ENCODE results near the gene PLEKHJ1.

PLEKHJ1 gene

DNA sequence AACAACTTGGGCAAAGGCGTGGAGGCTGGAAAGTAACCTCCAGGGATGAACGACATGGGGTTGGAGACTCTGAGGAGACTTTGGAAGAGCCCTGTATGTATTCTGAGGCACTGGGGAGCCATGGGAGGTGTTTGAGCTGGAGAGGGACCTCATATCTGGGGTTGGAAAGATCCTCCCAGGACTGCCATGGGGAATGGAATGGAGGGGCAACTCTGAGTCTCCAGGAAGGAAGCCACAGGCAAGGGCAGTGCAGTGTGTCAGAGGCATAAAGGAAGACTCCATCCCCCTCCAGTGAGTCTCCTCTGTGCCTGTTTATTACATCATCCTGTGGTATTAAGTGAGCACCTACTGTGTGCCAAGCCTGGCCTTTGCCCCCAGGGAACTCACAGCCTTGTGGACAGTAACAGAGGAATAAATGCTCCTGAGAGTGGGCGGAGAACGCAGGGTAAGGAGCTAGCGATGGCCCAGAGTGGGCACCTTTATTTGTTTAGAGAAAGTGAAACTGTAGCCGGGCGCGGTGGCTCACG is 38.1 kb upstream of the PLEKHJ1 start:
- no peak for FAIRE-seq

GRCh38 chr19:2273356-2274184 is 37.4 kb upstream of the PLEKHJ1 start:
- TF ChIP-seq POLR2A (IDR thresholded peaks at IDR 0.05; ENCODE audit: low read depth, low read length) = no peak
- DNase-seq (ENCODE audit: insufficient read length, low spot score) (peak; percentile 95), FAIRE-seq (no peak)

More for the DNA sequence above, 38.1 kb upstream of the PLEKHJ1 start:
- TF ChIP-seq POLR2A (IDR thresholded peaks at IDR 0.05; ENCODE audit: low read depth, low read length) = no peak
- DNase-seq (ENCODE audit: insufficient read length, low spot score) = no peak

GRCh38 chr19:2271234-2272103 is 35.3 kb upstream of the PLEKHJ1 start:
- FAIRE-seq (no peak), DNase-seq (ENCODE audit: insufficient read length, low spot score) (no peak)
- no peak for TF ChIP-seq POLR2A (IDR thresholded peaks at IDR 0.05; ENCODE audit: low read depth, low read length)

DNA sequence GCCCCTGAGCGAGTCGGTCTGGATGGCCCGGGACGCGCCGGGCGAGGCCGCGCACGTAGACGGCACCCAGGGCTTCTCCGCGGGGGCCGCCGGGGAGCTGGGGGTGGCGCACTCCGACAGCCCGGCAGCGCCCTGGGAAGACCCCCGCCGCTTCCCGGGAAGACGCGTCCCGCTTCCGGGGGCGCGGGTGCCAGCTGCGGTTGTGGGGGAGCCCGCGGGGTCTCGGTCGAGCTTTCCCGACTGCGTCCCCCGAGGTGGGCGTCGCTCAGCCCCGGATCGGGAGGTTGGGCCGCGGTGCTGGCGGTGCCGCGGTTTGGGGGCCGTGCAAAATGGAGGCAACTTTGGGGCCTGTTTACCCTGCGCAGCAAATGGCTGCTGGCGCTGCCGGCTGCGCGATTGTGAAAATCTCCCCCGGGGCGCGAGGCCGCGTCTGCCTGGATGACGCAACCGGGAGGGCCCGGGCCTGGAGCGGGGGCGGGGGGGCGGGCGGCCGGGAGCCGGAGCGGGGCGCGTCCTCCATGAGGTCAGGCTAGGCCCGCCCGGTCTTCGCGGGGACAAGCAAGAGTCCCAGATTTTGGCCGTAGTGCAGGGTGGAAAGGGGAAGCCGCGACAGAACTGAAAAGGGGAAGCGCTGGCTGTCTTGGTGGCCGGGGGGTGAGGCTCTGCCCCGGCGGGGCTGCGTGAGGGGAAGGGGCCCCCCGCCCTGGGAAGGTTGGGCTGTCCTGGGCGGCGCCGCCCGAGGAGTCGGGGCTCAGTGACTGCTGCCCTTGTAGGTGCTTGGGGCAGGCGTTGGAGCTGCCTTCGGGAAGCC is 34.5 kb upstream of the PLEKHJ1 start:
- FAIRE-seq (no peak), DNase-seq (ENCODE audit: insufficient read length, low spot score) (peak; percentile 82)
- TF ChIP-seq POLR2A (IDR thresholded peaks at IDR 0.05; ENCODE audit: low read depth, low read length) = no peak; the same call in 1 of the 2 replicates

- FAIRE-seq = no peak
Observed at GRCh38 chr19:2270157-2270422, 34.0 kb upstream of the PLEKHJ1 start.

GRCh38 chr19:2269244-2270156 is 33.4 kb upstream of the PLEKHJ1 start:
- DNase-seq (ENCODE audit: insufficient read length, low spot score) (peak; percentile 100), FAIRE-seq (no peak)
- peak; percentile 97 for TF ChIP-seq POLR2A (IDR thresholded peaks at IDR 0.05; ENCODE audit: low read depth, low read length)

More at GRCh38 chr19:2270157-2270422, 34.0 kb upstream of the PLEKHJ1 start:
- DNase-seq (ENCODE audit: insufficient read length, low spot score) = no peak
- TF ChIP-seq POLR2A (IDR thresholded peaks at IDR 0.05; ENCODE audit: low read depth, low read length) = no peak

- DNase-seq (ENCODE audit: insufficient read length, low spot score) (no peak), FAIRE-seq (no peak)
- TF ChIP-seq POLR2A (IDR thresholded peaks at IDR 0.05; ENCODE audit: low read depth, low read length) = no peak
Observed at GRCh38 chr19:2268861-2269243, 32.7 kb upstream of the PLEKHJ1 start.

DNA sequence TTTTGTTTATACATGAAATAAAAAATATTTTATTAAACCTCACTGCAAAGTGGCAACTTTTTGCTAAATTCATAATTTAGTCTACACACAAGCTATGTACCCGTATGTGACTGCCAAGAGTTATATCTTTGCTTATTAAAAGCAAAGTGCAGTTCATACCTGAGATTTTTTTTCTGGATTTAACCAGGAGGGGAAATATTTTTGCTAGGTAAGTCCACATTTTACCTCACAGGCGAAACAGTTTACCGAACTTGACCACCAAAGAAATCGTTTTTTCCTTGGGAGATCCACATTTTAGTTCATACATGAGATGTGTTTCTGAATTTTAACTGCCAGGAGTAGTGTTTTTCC is 32.3 kb upstream of the PLEKHJ1 start:
- no peak for TF ChIP-seq POLR2A (IDR thresholded peaks at IDR 0.05; ENCODE audit: low read depth, low read length)
- no peak for FAIRE-seq
- no peak for DNase-seq (ENCODE audit: insufficient read length, low spot score)

DNA sequence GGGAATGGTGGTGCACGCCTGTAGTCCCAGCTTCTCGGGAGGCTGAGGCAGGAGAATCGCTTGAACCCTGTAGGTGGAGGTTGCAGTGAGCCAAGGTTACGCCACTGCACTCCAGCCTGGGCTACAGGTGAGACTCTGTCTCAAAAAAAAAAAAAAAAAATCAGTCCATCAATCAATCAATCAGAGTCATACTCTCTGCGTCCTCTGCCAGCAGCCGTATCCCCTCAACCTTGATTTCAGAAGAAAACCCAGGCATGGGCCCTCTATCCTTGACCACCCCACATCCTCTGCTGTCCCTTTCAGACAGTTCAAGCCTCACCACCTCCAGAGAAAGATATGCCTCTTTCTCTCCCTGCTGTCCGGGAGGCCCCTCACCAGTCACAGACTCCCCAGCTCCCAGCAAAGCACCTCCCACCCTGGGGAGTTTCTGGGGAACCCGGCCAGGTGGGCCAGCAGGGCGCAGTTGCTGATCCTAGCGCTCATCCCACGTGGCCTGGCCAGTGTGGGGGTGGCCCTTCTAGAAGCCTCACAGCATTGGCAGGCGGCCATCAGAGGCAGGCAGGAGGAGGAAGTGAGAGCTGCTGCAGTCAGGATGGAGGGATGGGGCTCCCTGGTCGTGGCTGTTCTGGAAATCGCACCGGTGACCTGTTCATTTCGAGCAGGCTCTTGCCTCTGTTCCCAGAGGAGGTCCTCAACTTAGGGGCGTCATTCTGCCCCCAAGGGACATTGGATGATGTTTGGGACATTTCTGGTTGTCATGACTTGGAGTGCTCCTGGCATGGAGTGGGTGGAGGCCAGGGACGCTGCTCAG is 30.3 kb upstream of the PLEKHJ1 start:
- FAIRE-seq (no peak), DNase-seq (ENCODE audit: insufficient read length, low spot score) (no peak)
- no peak for TF ChIP-seq POLR2A (IDR thresholded peaks at IDR 0.05; ENCODE audit: low read depth, low read length)

GRCh38 chr19:2261438-2262172 is 25.5 kb upstream of the PLEKHJ1 start:
- no peak for FAIRE-seq
- TF ChIP-seq POLR2A (IDR thresholded peaks at IDR 0.05; ENCODE audit: low read depth, low read length) = no peak
- no peak for DNase-seq (ENCODE audit: insufficient read length, low spot score)

- no peak for TF ChIP-seq POLR2A (IDR thresholded peaks at IDR 0.05; ENCODE audit: low read depth, low read length)
- FAIRE-seq (no peak), DNase-seq (ENCODE audit: insufficient read length, low spot score) (no peak)
Observed at GRCh38 chr19:2260341-2260805, 24.2 kb upstream of the PLEKHJ1 start.

Data from H54 (cell line).